HuH-7.5 (cell line): ENCODE results near the gene EEF1A2.

ENCODE experiments used
- DNase-seq: peaks from one replicate; pipeline ENCODE4 v3.0.0; 2011; ENCODE audit warnings: low spot score

The EEF1A2 gene

GRCh38 chr20:63468421-63468820, 30.5 kb downstream of the EEF1A2 start:
- DNase-seq: no peak

GRCh38 chr20:63467294-63468083, 31.4 kb downstream of the EEF1A2 start:
- DNase-seq: no peak

DNA sequence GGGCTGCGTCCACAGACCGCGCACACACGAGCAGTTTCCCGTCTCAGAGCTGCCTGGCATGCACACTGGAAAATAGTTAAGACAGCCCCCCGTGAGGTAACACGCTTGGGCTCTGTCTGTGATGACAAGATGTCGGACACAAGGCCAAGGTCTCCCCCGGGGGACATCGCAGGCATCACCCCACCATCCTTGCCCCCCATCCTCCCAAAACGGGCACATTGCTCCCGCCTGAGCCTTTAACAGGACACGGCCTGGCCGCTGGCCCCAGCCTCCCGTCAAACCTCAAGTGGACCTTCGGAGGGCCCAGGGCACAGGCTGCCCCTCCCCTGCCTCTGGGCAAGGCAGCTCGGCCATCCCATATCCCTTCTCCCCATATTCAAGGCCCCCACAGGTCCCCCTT, 32.0 kb downstream of the EEF1A2 start:
- DNase-seq: no peak

- DNase-seq: no peak
These were observed 32.5 kb downstream of the EEF1A2 start for GRCh38 chr20:63466250-63466825.

- DNase-seq: no peak
These were observed 33.3 kb downstream of the EEF1A2 start for GRCh38 chr20:63465380-63466249.

DNA sequence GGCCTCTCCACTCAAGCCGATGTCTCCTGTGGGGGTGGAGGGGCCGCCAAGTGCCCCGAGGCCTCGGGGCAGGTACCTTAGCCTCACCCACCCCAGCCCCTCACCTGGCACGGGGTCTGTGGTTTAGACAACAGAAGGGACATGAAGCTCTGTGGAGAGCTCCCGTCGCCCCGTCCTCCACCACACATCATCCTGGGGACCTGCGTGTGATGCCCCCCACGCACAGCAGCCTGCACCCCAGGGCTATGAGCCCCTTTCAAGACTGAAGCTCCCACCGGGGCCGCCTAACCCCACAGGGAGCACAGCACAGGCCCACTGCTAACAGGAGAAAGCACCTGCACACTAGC, 34.6 kb downstream of the EEF1A2 start:
- DNase-seq: no peak

GRCh38 chr20:63463400-63464288, 35.2 kb downstream of the EEF1A2 start:
- no peak for DNase-seq

GRCh38 chr20:63462244-63462643, 36.6 kb downstream of the EEF1A2 start:
- DNase-seq: no peak

GRCh38 chr20:63461104-63461763, 37.6 kb downstream of the EEF1A2 start:
- DNase-seq: peak; percentile 79

DNA sequence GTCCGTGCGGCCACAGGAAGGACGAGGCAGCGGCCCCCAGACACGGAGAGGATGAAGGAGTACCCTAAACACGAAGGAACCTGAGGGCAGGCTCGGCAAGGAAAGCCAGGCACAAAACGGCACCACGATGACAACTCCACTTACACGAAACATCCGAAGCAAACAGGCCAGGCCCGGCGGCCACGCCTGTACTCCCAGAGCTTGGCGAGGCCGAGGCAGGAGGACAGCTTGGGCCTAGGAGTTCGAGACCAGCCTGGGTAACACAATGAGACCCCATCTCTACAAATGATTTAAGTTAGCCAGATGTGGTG, 39.9 kb downstream of the EEF1A2 start:
- no peak for DNase-seq

- no peak for DNase-seq
These were observed 40.5 kb downstream of the EEF1A2 start for GRCh38 chr20:63458170-63459069.

DNA sequence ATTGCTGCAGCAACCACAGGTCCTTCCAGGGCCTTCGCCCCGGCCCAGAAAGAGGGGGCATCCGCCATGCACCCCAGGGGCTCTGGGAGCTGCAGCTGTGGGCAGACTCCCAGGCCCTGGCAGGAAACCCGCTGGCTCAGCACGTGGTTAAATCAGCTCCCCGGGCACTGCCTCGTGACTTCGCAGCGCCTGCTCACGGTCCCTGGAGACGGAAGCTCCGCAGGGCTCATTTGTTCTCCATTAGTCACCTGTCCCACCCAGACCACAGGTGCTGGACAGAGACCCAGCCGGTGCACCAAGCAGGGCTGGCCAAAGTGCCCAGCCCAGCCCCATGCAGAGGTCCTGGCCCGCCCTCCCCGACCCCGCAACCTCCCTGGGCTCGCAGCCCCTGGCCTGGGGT, 41.1 kb downstream of the EEF1A2 start:
- DNase-seq: no peak

DNA sequence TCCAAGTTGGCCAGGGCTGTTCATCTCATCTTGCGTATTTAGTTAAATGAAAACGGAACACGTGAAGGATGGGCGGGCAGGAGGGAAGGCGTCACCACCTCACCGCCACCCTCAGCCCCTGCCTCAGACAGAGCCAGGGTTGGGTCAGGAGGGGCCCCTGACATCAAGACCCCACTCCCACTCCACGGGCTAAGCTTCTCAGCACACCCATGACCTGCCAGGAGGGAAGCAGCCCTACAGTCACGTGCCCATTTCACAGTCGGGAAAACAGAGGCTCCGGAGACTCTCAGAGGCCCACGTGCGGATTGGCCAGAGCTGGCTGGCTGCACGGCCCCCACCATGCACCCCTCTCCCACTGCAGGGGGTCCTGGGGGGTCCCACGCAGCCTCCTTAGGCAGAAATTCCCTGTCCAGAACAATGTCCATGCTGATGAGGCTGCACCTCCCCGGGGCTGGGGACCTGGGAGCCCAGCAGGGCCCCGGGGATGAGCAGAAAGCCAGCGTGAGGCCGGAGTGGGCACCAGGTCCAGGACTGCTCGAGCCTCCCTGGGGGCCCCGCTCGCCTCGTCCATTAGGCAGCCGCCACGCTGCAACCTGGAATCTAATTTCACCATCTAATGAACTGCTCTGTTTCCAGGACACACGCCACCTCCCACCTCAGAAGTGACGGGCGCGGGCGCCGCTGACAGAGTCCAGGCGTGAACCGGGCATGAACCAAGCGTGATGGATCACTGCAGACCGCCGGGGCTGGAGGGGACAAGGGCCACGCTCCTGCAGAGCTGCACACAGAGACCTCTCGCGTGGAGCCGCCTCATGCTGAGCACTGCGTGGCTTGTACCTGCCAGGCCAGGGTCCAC, 42.2 kb downstream of the EEF1A2 start:
- DNase-seq: no peak

- no peak for DNase-seq
These were observed 43.4 kb downstream of the EEF1A2 start for GRCh38 chr20:63455568-63455859.

DNA sequence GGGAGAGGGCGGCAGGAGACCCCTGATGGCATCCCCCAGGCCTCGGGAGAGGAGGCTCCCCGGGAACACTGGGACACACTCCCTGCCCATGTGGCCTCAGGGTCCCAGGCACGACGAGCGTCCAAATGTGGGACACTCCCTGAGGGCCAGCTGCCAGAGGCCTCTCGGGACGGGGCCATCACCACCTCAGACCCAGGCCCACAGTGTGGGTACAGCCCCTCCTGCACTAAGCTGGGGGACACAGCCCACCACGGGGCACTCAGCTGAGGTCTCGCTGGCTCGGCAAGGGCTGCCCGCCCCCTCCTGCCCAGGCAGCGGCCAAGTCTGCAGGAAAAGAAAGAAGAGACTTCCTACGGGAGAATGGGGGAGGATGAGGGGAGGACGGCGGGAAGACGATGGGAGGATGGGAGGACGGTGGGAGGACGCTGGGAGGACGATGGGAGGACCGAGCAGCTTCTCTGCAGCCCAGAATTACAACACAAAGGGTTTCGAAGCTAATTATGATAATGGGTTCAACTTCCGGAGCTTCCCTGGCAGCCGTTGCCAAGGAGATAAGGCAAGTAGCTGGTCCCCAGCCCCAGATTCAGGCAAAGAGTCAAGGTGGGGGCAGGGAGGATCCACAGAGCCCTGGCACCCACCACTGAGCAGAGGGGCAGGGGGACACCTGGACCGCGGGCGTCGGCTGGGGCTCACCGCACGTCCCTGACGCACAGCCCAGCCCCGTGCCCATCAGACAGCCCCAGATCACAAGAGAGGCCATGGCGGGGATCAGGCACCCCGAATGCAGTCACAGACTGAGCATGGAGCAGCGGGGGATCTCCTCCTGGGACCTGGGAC, 43.9 kb downstream of the EEF1A2 start:
- no peak for DNase-seq

- DNase-seq: peak; percentile 71
These were observed 45.9 kb downstream of the EEF1A2 start for GRCh38 chr20:63452821-63453523.

DNA sequence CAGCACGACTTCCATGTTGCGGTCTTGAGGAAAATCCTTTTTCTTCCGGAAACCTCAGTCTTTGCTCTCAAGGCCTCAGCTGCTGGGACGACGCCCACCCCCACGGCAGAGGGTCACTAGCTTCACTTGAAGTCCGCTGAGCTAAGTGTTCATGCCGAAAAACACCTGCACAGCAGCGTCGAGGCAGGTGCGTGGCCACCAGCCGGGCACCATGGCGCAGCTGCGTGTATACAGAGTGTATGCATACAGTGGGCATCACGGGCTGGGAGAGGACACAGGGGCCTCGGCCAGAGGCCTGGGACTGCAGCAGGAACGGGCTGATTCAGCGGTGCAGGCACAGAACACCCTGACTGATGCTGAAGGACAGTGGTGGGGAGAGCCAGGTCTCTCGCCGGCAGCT, 46.5 kb downstream of the EEF1A2 start:
- no peak for DNase-seq

- DNase-seq: no peak
These were observed 47.1 kb downstream of the EEF1A2 start for GRCh38 chr20:63451821-63452220.
